OCI-LY3 (cell line): ENCODE measurements around the gene RPL10A.
"Not testable (repeated sequence)": the region's sequence is repeated elsewhere in the genome, so short reads cannot be mapped to it uniquely, and the experiment has no call there.

ENCODE experiments used
- H2AFZ ChIP-seq: fragments of 200-600, 300-600 bp; shearing (Covaris generic); 2 replicates; pipeline ENCODE4 v1.6.0; 2014; ENCODE audit warnings: antibody characterized with exemption, low read depth, low read length
- H3K27ac ChIP-seq: fragments of 200-600, 300-600 bp; sonication (generic); 2 replicates; pipeline ENCODE4 v1.5.1; 2014; ENCODE audit warnings: mild to moderate bottlenecking, low read length, moderate library complexity, mixed read lengths
- H3K27me3 ChIP-seq: fragments of 200-600, 300-600 bp; sonication (generic); 2 replicates; pipeline ENCODE4 v1.6.1; 2014; ENCODE audit warnings: low read depth, low read length, mixed read lengths
- H3K36me3 ChIP-seq: fragments of 200-600, 300-600 bp; sonication (generic); replicated peaks from 2 replicates; pipeline ENCODE3; 2014; ENCODE audit warnings: low read depth, low read length, mixed read lengths
- H3K4me1 ChIP-seq: fragments of 300-600, 200-600 bp; sonication (generic); 2 replicates; pipeline ENCODE4 v1.6.1; 2014; ENCODE audit warnings: low read length, mixed read lengths
- H3K4me2 ChIP-seq: fragments of 200-600, 300-600 bp; sonication (generic); 2 replicates; pipeline ENCODE4 v1.6.1; 2014; ENCODE audit warnings: low read length, mixed read lengths
- H3K4me3 ChIP-seq: fragments of 300-600, 200-600 bp; sonication (generic); 2 replicates; pipeline ENCODE4 v1.5.1; 2014; ENCODE audit warnings: antibody characterized with exemption, mild to moderate bottlenecking, low read length, moderate library complexity
- H3K79me2 ChIP-seq: fragments of 300-600, 200-600 bp; shearing (Covaris generic); 2 replicates; pipeline ENCODE4 v1.6.1; 2014; ENCODE audit warnings: mild to moderate bottlenecking, low read length, mixed read lengths
- H3K9ac ChIP-seq: fragments of 300-600, 200-600 bp; shearing (Covaris generic); 2 replicates; pipeline ENCODE4 v1.6.0; 2014; ENCODE audit warnings: mild to moderate bottlenecking, low read length, moderate library complexity
- H3K9me3 ChIP-seq: fragments of 200-600, 300-600 bp; shearing (Covaris generic); 2 replicates; pipeline ENCODE4 v1.6.1; 2014; ENCODE audit warnings: low read length, mixed read lengths; ENCODE audit not compliant: insufficient read depth
- H4K20me1 ChIP-seq: fragments of 200-600, 300-600 bp; sonication (generic); 2 replicates; pipeline ENCODE4 v1.6.1; 2016; ENCODE audit warnings: low read length, mixed read lengths; ENCODE audit not compliant: insufficient read depth
- EZH2phosphoT487 ChIP-seq: fragments of 200-600 bp; shearing (Covaris generic); IDR thresholded peaks from 2 replicates; pipeline ENCODE4 v1.6.1; 2018; ENCODE audit warnings: antibody characterized with exemption, mixed run types, low read depth
- TF ChIP-seq, protein P1 (sequence below): fragments of 200-600, 300-600 bp; sonication (generic); IDR thresholded peaks from 2 replicates; pipeline ENCODE4 v1.5.1; 2014; ENCODE audit warnings: antibody characterized with exemption, low read length, low read depth

Gene RPL10A

DNA sequence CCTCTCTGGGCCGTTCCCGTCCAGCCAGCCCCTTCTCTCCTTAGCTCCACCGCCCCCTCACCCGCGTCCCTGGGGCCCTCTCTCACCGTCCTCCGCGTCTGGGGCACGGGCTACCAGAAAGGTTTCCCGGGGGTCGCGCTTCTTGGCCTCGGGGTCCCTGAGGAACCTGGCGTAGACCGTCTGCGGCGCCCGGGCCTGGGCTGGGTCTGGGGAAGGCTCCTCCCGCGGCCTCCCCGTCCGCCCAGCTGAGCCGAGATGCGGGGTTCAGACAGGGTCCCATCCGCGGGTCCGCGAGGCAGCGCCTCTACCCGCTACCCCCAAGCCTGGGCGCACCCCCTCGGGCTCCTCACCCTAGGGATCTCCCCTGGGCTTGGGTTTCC is 43.4 kb downstream of the RPL10A start:
- Histone ChIP-seq H3K9ac (no peak overlapping the region), H3K4me2 (no peak overlapping the region), H3K4me1 (no peaks in the 10 kb centered on the region), H3K9me3 (no peaks in the 10 kb centered on the region), H3K79me2 (no peaks in the 10 kb centered on the region), H2AFZ (no peak overlapping the region), H3K4me3 (no peak overlapping the region), H3K36me3 (no peaks in the 10 kb centered on the region), H3K27ac (no peak overlapping the region), H4K20me1 (no peaks in the 10 kb centered on the region), H3K27me3 (0 out of 2 replicates have a peak, but pooled peaks cover 2% of the 10 kb centered on the region)
- TF ChIP-seq, protein P1, sequence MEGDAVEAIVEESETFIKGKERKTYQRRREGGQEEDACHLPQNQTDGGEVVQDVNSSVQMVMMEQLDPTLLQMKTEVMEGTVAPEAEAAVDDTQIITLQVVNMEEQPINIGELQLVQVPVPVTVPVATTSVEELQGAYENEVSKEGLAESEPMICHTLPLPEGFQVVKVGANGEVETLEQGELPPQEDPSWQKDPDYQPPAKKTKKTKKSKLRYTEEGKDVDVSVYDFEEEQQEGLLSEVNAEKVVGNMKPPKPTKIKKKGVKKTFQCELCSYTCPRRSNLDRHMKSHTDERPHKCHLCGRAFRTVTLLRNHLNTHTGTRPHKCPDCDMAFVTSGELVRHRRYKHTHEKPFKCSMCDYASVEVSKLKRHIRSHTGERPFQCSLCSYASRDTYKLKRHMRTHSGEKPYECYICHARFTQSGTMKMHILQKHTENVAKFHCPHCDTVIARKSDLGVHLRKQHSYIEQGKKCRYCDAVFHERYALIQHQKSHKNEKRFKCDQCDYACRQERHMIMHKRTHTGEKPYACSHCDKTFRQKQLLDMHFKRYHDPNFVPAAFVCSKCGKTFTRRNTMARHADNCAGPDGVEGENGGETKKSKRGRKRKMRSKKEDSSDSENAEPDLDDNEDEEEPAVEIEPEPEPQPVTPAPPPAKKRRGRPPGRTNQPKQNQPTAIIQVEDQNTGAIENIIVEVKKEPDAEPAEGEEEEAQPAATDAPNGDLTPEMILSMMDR, result no peak
- no peak for TF ChIP-seq EZH2phosphoT487

DNA sequence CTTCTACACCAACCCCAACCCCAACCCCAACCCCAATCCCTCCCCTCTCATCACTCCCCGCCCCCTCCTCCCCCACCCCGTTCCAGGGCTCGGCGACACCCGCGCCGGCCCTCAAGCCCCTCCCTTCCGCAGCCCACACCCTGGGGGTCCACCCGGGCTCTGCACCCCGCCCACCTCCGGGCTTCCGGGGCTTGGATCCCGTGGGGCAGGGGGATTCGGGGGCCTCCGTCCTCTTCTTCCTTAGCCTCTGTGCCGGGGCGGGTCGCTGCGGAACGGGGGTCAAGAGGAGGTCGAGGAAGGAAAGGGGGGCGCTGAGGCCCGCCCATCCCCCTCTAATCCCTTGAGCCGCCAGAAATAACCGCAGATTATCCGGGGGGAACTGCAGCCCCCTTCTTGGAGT is 43.8 kb downstream of the RPL10A start:
- no peak for TF ChIP-seq EZH2phosphoT487
- TF ChIP-seq, protein P1, result no peak
- no peak overlapping the region for H2AFZ ChIP-seq
- no peak overlapping the region for H3K27ac ChIP-seq
- no peaks in the 10 kb centered on the region for H3K79me2 ChIP-seq
- no peaks in the 10 kb centered on the region for H3K4me1 ChIP-seq
- 0 out of 2 replicates have a peak, but pooled peaks cover 2% of the 10 kb centered on the region for H3K27me3 ChIP-seq
- H3K9me3 ChIP-seq, result no peaks in the 10 kb centered on the region
- no peak overlapping the region for H3K4me3 ChIP-seq
- H3K9ac ChIP-seq, result no peak overlapping the region
- no peaks in the 10 kb centered on the region for H3K36me3 ChIP-seq
- H3K4me2 ChIP-seq, result no peak overlapping the region
- no peaks in the 10 kb centered on the region for H4K20me1 ChIP-seq

DNA sequence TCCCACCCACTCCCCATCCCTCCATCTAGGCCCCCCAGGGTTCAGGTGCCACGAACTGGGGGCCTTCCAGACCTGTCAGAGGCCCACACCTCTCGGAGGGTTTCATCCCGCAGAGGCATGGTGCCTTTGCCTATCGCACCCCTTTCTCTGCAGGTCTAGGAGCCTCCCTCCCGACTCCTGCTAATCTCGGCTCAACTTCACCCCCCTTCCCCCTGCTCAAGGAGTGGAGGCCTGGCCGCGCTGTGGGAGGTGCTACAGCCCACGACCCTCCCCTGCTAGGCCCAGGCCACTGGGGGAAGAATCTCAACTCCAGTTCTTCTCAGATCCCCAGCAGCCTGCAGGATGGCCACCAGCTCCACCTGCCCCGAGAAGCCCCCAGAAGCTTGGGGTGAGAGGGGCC is 44.5 kb downstream of the RPL10A start, which contains the start of gene TULP1:
TULP1 (minus strand) TSS at position 157 of the 400 bp plus-strand sequence; CDS start at position 119, 38 bp downstream.
- Histone ChIP-seq H2AFZ (no peak within 1 kb of the TSS), H3K36me3 (no peaks in the 10 kb centered on the region), H3K4me2 (no peak within 1 kb of the TSS), H3K9ac (no peak within 1 kb of the TSS), H3K4me3 (no peak within 1 kb of the TSS), H3K4me1 (no peaks in the 10 kb centered on the region), H3K79me2 (no peaks in the 10 kb centered on the region), H3K27ac (no peak within 1 kb of the TSS), H3K27me3 (0 out of 2 replicates have a peak, but pooled peaks cover 2% of the 10 kb centered on the region), H3K9me3 (no peaks in the 10 kb centered on the region), H4K20me1 (no peaks in the 10 kb centered on the region)
- TF ChIP-seq, protein P1, result no peak
- TF ChIP-seq EZH2phosphoT487, result no peak

DNA sequence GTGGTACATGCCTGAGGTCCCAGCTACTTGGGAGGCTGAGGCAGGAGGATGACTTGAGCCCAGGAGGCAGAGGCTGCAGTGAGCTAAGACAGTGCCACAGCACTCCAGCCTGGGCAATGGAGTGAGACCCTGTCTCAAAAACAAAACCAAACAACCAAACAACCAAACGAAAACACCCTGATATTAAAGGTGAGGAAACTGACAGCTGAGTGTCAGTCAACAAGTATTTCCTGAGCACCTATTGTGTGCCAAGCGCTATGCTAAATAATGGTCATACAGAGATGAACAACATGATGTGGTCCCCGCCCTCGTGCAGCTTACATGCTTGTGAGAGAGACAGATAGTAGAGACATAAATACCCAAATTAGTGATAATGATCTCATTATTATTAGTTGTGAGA is 46.4 kb downstream of the RPL10A start:
- H3K4me3 ChIP-seq, result no peak overlapping the region
- no peak overlapping the region for H3K9ac ChIP-seq
- no peaks in the 10 kb centered on the region for H3K36me3 ChIP-seq
- no peaks in the 10 kb centered on the region for H3K27me3 ChIP-seq
- H4K20me1 ChIP-seq, result no peaks in the 10 kb centered on the region
- H3K27ac ChIP-seq, result no peak overlapping the region
- TF ChIP-seq, protein P1, result no peak
- TF ChIP-seq EZH2phosphoT487, result no peak
- no peaks in the 10 kb centered on the region for H3K79me2 ChIP-seq
- no peaks in the 10 kb centered on the region for H3K9me3 ChIP-seq
- no peak overlapping the region for H2AFZ ChIP-seq
- no peak overlapping the region for H3K4me2 ChIP-seq
- H3K4me1 ChIP-seq, result no peaks in the 10 kb centered on the region

DNA sequence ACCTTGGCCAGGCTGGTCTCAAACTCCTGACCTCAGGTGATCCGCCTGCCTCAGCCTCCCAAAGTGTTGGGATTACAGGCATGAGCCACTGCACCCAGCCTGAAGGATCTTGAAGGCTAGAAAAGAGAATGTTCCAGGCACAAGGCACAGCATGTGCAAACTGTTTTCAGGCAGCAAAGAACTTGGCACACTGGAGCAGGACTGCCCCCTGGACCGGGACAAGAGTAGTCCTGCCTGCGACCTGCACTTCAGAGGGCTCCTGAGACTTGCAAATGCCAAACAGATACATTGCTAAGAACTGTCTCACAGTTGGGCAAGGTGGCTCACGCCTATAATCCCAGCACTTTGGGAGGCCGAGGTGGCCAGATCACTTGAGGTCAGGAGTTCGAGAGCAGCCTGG is 47.7 kb downstream of the RPL10A start:
- H3K4me3 ChIP-seq, H4K20me1 ChIP-seq, H3K36me3 ChIP-seq, H3K9ac ChIP-seq, H3K27me3 ChIP-seq, H3K9me3 ChIP-seq, H3K79me2 ChIP-seq, H2AFZ ChIP-seq, H3K4me2 ChIP-seq, H3K4me1 ChIP-seq, H3K27ac ChIP-seq: not testable (repeated sequence)
